RWPE1 (cell line): ENCODE results near the gene PSMC4.

Source experiments
- CTCF ChIA-PET: fragments of 350-600 bp; sonication (Branson Sonifier 250); formaldehyde crosslinking; extraction: SDS; loops from one replicate; lab custom pipeline; 2021; lab: Yijun Ruan, JAX
- POLR2A ChIA-PET: fragments of 400-600 bp; formaldehyde crosslinking; extraction: SDS; loops from one replicate; lab custom pipeline; 2020; ENCODE audit warnings: antibody characterized with exemption; ENCODE audit not compliant: low non-redundant PET; lab: Yijun Ruan, JAX
- DNase-seq: peaks from one replicate; pipeline ENCODE4 v3.0.0; 2012; ENCODE audit warnings: low spot score
- H3K27ac ChIP-seq: fragments of 450-650 bp; 2 replicates; pipeline ENCODE4 v1.5.1; 2017
- TF ChIP-seq, protein P1 (sequence below): fragments of 450-650 bp; conservative IDR thresholded peaks from 2 replicates; pipeline ENCODE4 v1.5.1; 2017; ENCODE audit warnings: low read depth, mild to moderate bottlenecking

PSMC4 gene

DNA sequence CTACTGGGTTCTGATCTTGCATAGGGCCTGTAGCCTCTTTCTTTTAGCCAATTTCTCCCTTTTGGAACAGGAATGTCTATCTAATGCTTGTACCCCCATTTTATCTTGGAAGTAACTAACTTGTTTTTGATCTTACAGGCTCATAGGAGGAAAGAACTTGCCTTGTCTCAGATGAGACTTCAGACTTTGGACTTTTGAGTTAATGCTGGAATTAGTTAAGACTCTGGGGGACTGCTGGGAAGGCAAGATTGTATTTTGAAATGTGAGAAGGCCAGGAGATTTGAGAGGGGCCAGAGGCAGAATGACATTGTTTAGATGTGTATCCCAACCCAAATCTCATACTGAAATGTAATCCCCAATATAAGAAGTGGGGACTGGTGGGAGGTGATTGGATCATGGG is 23.4 kb downstream of the PSMC4 start:
- DNase-seq, result no peak
- no peak overlapping the region for H3K27ac ChIP-seq
- POLR2A ChIA-PET, result no interaction called here
- CTCF ChIA-PET, result no interaction called here
- TF ChIP-seq, protein P1, sequence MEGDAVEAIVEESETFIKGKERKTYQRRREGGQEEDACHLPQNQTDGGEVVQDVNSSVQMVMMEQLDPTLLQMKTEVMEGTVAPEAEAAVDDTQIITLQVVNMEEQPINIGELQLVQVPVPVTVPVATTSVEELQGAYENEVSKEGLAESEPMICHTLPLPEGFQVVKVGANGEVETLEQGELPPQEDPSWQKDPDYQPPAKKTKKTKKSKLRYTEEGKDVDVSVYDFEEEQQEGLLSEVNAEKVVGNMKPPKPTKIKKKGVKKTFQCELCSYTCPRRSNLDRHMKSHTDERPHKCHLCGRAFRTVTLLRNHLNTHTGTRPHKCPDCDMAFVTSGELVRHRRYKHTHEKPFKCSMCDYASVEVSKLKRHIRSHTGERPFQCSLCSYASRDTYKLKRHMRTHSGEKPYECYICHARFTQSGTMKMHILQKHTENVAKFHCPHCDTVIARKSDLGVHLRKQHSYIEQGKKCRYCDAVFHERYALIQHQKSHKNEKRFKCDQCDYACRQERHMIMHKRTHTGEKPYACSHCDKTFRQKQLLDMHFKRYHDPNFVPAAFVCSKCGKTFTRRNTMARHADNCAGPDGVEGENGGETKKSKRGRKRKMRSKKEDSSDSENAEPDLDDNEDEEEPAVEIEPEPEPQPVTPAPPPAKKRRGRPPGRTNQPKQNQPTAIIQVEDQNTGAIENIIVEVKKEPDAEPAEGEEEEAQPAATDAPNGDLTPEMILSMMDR, result no peak

DNA sequence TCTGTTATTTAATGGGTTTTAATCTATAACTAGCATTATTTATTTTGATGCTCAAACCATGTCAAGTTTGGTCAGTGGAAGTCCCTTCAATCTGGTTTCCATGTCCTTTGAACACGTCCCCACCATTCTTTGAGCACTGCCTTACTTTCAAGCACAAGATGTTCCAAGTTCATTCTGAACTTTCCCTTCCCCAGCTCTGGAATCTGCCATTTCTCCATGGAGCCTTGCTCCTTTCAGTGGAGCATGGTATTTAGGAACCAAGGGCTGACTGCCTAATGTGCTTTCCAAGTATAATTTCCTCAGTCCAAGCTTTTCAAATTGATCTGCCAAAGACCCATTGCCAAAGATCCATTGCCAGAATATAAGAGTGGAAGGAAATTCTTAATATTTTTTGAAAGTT is 24.8 kb downstream of the PSMC4 start:
- CTCF ChIA-PET, result no interaction called here
- no peak for DNase-seq
- POLR2A ChIA-PET, result no interaction called here
- TF ChIP-seq, protein P1, result no peak
- H3K27ac ChIP-seq, result no peak overlapping the region

DNA sequence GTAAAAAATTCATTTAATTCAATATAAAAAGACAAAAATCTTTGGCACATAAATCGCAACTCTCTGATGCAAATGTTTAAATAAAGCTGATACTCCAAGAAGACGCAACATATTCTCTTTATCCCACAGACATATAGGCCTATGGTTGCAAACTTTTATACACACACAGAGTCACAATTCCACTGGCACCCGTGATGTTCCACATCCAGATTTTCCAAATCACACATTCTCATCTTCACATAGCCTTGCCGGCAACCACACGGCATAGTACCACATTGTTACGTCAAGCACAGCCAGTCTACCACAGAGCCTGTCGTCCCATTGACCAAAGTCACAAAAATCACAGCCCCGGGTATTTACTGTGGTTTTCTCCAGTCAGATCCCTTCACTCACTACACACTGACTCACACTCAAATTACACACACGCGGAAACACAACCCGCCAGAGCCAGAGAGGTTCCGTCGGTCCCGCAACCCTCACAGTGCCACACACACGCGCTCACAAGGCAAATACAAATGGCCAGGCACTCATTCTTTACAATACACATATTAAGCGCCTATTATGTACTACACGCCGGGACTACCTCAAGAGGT is 25.3 kb downstream of the PSMC4 start:
- POLR2A ChIA-PET, result no interaction called here
- peak; percentile 51 for DNase-seq
- peak overlapping the region; percentile 77 for H3K27ac ChIP-seq
- CTCF ChIA-PET, result interaction anchor here (0.5 kb wide), 1 partner anchor 478 kb away, joined by 3 read pairs; no protein-coding TSS in a partner anchor
- TF ChIP-seq, protein P1, result no peak

DNA sequence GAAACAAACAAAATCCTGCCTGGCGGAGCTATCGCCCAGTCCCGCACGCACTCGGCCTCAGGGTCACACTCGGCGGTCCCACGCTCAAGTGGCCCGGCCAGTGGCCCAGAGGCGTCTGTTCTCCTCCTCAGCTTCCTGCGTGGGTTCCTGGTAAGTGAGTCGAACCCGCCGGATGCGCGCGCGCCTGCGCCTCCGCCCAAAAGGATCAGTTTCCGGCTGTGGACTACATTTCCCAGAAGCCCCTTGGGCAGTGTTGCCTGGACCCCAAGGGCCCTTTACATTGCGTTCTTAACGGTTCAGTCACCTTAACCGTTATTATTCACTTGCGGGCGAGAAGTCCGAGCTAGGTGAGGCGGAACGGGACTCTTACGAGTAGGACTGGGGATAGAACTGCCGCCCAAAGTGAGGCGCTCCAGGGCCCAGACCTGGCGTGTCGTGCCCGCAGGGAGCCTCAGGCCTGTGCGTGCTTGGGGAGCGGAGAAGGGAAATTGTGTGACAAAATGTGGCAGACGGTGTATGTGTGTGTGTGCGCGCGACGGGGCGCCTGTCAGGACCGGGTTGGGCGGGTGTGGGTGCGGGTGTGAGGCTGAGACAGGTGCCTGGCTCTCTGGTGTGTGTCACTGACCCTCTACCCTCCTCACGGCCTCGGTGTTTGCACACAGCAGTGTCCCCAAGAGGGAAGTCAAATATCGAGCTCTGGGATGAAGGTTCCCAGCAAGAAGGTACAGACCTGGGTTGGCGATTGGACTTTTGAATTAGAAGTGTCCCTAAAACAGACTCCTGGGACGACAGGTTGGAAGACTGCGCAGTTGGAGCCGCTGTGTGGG is 26.1 kb downstream of the PSMC4 start, which contains the start of gene ZNF546:
Gene ZNF546 (plus strand): TSS at position 250 of the 827 bp plus-strand sequence. CDS start 1,267 bp downstream, outside the sequence.
- DNase-seq, result peak; percentile 85
- ChIA-PET POLR2A (no interaction called here), CTCF (interaction anchor here (0.5 kb wide), 1 partner anchor 479 kb away, joined by 3 read pairs; no protein-coding TSS in a partner anchor)
- TF ChIP-seq, protein P1, result no peak
- peak within 1 kb of the TSS; percentile 77 for H3K27ac ChIP-seq

DNA sequence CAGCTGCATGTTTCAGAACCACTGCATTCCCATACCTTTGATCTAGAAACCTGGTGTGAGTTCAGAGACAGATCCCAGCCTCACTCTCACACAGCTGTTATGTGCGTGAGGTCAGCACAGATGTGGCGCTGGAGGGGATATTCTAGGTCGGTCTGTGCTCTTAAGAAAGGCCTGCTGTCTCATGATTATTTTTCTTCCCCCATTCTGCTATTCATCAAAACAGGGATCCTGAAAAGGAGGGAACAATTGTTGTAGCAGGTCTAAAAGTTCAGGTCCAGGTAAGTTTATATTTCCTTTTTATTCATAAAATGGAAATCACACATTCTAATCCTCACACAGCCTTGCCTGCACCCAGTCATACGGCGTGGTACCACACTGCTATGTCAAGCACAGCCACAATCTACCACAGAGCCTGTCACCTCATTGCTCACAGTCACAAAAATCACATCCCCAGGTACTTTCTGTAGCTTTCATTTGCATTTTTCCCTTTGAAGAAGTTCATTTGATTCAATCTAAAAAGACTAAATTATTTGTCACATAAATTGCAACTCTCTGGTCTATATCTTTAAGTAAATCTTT is 26.8 kb downstream of the PSMC4 start:
- DNase-seq, result no peak
- H3K27ac ChIP-seq, result peak overlapping the region; percentile 77
- POLR2A ChIA-PET, result no interaction called here
- TF ChIP-seq, protein P1, result no peak
- CTCF ChIA-PET, result no interaction called here

DNA sequence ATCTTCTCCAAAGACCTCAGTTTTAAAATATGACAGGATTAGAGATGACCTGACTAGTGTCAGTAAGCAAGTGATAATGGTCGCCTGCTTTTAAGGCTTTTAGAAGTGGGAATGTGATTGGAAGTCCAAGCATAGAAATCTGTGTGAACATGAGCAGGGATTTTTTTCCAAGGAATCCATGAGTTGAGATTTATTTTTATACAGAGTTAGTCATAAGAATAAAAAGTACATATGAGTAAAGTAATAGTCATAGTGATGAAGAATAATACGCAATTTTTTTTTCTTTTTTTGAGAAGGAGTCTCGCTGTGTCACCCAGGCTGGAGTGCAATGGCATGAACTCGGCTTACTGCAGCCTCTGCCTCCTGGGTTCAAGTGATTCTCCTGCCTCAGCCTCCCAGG is 27.5 kb downstream of the PSMC4 start:
- H3K27ac ChIP-seq, result no peak overlapping the region
- TF ChIP-seq, protein P1, result no peak
- DNase-seq, result peak; percentile 23
- CTCF ChIA-PET, result no interaction called here
- POLR2A ChIA-PET, result no interaction called here
